Ovary (tissue), 3 donors: ENCODE data around the gene EPB41L4B.

Source experiments
- EP300 ChIP-seq: sonication (generic); formaldehyde crosslinking; IDR thresholded peaks from one replicate; pipeline ENCODE4 v1.6.1; 2017; ENCODE audit warnings: antibody characterized with exemption
- POLR2A ChIP-seq: fragments of 450-650 bp; IDR thresholded peaks from one replicate; pipeline ENCODE4 v1.6.1; 2017; ENCODE audit warnings: antibody characterized with exemption, mild to moderate bottlenecking, moderate library complexity
- TF ChIP-seq, protein P1 (sequence below), 3 donors: fragments of 450-650 bp in 2 of 3; fragments of 200-600 bp in 1 of 3; IDR thresholded peaks; one replicate each; pipeline versions ENCODE4 v1.5.1 to v1.8.0; 2016 to 2022; ENCODE audit warnings: antibody characterized with exemption in 3 of 3, mild to moderate bottlenecking in 1 of 3
- donor health status: DM: no; HTN: no; CAD: no.

GRCh38 chr9:109320742-109321448 is at the start of gene EPB41L4B:
- TF ChIP-seq, protein P1, sequence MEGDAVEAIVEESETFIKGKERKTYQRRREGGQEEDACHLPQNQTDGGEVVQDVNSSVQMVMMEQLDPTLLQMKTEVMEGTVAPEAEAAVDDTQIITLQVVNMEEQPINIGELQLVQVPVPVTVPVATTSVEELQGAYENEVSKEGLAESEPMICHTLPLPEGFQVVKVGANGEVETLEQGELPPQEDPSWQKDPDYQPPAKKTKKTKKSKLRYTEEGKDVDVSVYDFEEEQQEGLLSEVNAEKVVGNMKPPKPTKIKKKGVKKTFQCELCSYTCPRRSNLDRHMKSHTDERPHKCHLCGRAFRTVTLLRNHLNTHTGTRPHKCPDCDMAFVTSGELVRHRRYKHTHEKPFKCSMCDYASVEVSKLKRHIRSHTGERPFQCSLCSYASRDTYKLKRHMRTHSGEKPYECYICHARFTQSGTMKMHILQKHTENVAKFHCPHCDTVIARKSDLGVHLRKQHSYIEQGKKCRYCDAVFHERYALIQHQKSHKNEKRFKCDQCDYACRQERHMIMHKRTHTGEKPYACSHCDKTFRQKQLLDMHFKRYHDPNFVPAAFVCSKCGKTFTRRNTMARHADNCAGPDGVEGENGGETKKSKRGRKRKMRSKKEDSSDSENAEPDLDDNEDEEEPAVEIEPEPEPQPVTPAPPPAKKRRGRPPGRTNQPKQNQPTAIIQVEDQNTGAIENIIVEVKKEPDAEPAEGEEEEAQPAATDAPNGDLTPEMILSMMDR (IDR thresholded peaks at IDR 0.05) = peak; percentile 89 to 99 (median 95)
- TF ChIP-seq POLR2A (peak; percentile 17), EP300 (no peak)
